GM18870 (cell line): ENCODE results near the gene OCRL.

Experiments
- ATAC-seq: cut with Tn5 transposase; IDR thresholded peaks from one replicate; pipeline ENCODE4 v1.9.1; 2021; ENCODE audit warnings: moderate library complexity; ENCODE audit not compliant: unreplicated experiment

Gene OCRL

GRCh38 chrX:129585167-129585566 lies 45.1 kb downstream of the OCRL start:
- ATAC-seq = no peak

GRCh38 chrX:129585691-129586090 lies 45.6 kb downstream of the OCRL start:
- no peak for ATAC-seq

DNA sequence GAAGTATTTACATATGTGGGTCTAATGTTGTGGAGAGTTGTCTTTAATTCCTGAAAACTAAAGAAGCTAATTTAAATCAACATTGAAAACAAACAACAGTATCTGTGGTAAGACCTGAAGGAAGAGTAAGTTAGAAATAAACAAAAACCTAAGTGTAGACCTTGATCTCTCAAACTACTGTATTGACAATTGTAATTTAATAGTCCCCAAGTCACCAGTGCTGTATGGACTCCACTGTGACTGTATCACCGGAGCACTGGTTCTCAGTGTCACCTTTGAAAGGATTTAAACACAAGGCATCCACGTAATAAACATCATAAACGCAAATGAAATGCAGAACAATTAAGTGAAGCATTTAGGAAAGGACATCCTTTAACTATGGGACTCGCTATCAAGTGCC lies 46.4 kb downstream of the OCRL start:
- ATAC-seq = no peak

GRCh38 chrX:129590596-129590995 lies 50.5 kb downstream of the OCRL start:
- ATAC-seq = no peak

DNA sequence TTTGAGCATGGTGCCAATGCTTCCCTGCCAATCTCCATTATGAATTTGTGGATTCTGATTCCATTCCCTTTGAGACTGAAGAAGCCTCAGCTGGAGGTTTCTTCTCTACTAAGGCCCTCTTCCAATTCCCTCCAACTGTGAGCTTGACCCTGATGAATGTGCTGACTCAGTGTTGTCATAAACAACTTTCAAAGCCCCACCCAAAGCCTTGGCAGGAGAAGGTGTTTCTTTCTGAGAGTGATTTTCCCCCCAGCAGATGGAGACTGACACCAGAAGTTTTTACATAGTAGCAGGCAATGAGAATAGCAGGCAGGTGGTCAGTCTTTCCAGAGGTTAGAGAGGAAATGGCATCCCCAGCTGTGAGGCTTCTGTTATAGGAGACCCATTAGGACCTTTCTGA lies 53.1 kb downstream of the OCRL start:
- ATAC-seq = no peak

- no peak for ATAC-seq
Measured at GRCh38 chrX:129594781-129595180, 54.7 kb downstream of the OCRL start.

DNA sequence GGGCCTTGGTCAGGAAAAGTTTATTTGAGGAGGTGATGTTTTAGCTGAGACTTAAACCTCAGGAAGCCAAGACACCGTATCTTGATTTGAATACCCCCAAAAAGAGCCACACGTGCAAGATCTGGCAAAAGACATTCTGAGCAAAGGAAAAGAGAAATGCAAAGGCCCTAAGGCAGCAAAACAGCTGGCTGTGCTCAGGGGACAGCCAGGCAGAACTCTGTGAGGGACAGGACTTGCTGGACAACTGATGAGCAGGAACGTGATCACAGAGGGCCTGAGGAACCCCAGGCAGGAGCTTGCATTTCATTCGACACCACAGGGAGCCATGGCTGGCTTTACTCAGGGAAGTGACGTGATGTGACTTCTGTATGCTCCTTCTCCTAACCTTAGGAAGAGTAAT lies 56.0 kb downstream of the OCRL start:
- ATAC-seq = no peak

DNA sequence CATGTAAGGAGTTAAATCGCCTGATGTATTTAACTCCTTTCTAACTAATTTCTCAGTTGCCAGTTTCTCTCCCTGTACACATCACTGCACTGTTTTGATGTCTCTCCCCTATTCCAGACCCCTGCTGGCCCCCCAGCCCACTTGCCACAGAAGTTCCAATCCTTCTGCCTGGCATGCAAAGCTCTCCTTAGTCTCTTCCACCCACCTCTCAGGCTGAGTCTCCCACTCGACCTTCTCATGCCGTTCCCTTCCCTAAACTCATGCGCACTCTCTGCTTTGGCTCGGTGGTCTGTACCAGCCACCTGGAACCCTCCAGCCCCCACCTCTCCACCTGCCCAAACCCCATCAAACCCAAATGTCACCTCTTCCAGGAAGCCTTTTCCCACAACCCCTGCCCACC lies 57.8 kb downstream of the OCRL start:
- ATAC-seq = no peak

DNA sequence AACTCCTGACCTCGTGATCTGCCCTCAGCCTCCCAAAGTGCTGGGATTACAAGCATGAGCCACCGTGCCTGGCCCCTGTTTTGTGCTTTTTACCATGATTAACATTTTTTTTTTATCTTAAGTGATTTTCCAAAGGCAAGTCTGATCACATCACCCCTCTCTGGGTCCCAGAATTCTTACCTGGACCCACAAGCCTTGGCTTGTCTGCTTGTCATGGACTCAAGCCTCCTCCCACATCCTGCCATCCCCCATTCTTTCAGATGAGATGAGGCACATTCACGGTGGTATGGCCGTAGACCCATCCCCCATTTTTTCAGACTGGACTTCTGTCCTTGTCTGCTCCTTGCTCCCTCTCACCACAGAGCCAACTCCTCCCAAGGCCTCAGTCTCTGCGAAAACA lies 59.4 kb downstream of the OCRL start:
- no peak for ATAC-seq

- no peak for ATAC-seq
Measured at GRCh38 chrX:129599996-129600395, 59.9 kb downstream of the OCRL start.

DNA sequence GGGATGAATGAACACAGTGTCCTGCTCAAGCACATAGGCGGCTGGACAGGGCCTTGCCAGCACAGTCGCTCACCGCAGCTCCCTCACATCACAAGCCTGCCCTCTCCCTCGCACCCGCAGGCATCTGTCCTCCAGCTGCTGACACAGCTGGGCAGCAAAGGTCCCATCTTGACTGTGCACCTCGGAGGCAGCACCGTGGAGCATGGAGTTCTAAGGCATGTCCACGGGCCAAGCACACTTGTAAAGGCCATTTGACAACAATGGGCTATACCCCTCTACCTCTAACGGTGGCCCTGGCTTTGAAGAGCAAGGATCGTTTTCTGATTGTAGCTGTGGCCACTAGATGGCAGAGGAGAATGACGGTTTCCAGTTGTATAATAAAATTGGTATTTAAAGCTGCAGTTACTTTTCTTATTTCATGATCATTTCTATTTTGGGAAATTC lies 60.9 kb downstream of the OCRL start:
- no peak for ATAC-seq

DNA sequence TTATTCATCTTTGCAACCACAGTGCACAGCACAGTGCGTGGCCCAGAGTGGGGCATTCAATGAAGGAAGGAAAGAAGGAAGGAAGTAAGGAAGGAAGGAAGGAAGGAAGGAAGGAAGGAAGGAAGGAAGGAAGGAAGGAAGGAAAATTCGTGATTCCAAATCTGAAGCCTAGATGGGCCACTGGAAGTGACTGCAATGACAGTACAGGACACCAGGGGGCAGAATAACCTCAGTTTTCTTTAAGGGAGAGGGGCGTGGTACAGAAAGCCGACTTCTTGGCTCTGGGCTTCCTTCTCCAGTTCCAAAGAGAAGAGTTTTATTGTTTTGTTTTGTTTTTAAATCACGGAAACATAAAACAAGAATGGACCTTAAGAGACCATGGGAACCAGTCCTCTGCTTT lies 66.9 kb downstream of the OCRL start:
- ATAC-seq = no peak

DNA sequence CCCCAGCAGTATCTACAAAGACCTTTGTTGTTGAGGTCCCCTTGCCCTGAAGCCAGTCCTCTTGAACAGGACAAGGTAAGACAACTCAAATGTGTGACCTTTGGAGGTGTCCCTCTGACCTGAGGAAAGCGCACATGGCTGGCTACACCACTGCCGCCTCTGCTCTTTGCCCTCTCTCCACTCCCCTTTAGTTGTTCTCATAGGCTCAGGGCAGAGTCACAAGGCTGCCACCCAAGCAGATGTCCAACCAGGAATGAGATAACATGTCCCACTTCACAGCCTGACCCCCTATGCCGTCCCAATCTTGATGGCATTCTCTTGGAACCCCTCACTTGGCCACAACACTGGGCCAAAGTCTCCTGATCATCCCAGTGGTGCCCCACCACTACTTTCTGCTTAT lies 68.4 kb downstream of the OCRL start:
- ATAC-seq = no peak

DNA sequence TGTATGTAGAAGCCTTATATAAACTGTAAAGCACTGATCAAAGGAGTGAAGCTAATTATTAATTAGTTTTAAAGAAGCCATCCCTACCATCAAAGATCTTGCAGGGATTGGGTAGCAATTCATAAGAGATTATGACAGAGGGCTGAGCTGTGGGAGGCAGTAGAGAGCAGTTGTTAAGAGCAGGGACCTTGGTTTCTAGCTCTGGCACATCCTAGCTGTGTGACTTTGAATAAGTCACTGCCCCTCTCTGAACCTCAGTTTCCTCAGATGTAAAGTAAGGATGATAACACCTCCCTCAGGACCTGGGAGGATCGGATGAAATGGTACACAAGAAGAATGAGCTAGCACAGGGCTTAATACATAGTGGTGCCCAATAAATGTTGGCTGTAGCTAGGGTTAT lies 69.3 kb downstream of the OCRL start:
- ATAC-seq = no peak

- no peak for ATAC-seq
Measured at GRCh38 chrX:129612396-129612795, 72.3 kb downstream of the OCRL start.

DNA sequence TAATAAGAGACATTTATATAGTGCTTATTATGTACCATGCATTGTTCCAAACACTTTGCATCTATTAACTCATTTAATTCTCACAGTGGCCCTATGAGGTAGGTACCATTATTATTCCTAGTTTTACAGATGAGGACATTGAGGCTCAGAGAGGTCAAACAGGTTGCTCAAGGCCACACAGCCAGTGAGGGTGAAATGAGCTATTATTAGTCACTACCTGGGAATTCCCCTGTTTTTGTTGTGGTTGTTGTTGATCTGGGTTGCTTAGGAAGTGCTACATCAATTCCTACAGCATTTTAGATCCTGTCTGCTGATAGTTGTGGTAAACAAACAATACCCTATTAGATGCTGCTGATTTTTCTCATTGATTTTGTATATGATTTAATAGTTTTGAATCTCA lies 73.5 kb downstream of the OCRL start:
- ATAC-seq = no peak

DNA sequence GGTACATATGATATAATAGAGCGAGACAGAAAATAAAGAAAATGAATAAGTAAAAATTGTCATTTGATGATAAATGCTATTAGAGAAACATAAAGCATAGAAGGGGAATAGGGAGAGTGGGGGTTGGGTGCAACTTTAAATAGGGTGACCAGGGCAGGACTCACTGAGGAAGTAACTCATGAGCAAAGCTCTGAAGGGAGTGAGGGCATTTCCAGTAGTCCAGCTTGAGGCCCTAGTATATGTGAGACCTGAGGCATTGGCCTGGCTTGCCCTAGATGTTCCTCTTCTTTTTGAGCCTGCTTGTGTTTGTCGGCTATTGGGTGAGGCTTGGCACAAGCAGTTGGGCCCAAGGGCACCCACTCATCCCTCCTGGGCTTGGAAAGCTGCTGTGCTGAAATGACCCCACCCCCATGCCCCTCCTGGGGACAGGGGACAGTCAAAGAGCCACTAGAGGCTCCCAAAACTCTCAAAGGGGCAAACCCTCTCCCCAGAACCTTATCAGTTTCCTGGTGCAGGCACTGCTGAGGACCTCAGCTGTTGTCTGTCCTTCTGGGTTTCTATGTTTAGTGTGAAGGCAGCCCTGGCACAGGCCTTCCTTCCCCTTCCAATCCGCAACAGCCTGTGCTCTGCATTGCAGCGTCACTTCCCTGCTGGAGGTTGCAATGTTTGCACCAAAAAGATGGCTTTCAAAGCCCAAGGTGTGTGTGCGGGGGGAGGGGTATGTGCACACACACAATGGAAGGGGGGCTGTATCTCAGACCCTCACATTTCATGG lies 74.6 kb downstream of the OCRL start:
- no peak for ATAC-seq

GRCh38 chrX:129617420-129617819 lies 77.4 kb downstream of the OCRL start:
- ATAC-seq = no peak

DNA sequence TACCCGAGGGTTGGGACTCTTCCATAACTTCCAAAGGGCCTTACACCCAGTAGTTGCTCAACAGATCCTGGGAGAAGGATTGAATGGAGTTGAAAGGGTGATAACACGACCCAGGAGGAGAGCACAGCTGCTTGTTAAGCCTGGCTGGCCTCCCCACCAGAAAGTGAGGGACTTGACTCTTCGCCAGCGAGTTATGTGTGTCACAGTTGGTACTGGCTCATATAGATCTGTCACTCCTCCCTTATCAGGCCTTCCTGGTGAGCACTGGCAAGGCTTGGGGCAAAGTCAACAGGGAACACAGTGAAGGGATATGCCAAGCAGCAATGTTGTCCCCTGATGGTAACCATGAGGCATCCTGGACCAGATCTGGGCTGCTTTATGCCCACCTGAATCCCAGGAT lies 78.9 kb downstream of the OCRL start:
- ATAC-seq = no peak

GRCh38 chrX:129622757-129623301 lies 82.8 kb downstream of the OCRL start:
- no peak for ATAC-seq

DNA sequence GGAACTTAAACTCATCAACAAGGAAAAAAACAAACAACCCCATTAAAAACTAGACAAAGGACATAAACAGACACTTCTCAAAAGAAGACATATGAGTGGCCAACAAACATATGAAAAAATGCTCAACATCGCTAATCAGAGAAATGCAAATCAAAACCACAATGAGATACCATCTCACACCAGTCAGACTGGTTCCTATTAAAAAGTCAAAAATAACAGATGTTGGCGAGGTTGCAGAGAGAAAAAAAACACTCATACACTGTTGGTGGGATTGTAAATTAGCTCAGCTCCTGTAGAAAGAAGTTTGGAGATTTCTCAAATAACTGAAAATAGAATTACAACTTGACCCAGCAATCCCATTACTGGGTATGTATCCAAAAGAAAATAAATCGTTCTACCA lies 86.0 kb downstream of the OCRL start:
- no peak for ATAC-seq

DNA sequence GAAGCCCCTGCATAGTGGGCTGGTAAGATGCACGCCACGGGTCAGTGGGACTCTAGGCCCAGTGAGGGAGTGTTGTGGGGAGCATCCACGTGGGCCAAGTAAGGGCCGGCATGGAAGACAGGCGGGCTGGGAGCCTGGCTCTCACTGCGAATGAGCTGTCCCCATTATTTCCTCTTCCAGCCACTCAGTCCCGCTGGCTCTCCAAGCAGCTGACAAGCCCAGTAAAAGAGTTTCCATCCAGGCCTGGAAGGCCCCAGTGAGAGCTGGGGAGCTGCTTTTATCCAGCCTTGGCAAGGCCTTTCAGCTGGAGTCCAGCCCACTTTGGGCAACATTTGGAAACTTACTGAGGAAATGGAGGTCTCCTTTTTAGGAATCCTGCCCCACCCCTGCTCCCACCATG lies 89.8 kb downstream of the OCRL start:
- ATAC-seq = no peak

- ATAC-seq = no peak
Measured at GRCh38 chrX:129631849-129632248, 91.8 kb downstream of the OCRL start.
